NCI-H446 treated with DMSO at 0.1 percent for 48 hours (cell line): ENCODE measurements around the gene CD226.
A peak's percentile ranks its signal among the peaks of the same experiment; 100 is the strongest.
"Not testable (repeated sequence)": the region's sequence is repeated elsewhere in the genome, so short reads cannot be mapped to it uniquely, and the experiment has no call there.

Experiments
- DNase-seq: peaks from one replicate; lab custom pipeline; 2025; lab: John Stamatoyannopoulos, UW

Gene CD226

DNA sequence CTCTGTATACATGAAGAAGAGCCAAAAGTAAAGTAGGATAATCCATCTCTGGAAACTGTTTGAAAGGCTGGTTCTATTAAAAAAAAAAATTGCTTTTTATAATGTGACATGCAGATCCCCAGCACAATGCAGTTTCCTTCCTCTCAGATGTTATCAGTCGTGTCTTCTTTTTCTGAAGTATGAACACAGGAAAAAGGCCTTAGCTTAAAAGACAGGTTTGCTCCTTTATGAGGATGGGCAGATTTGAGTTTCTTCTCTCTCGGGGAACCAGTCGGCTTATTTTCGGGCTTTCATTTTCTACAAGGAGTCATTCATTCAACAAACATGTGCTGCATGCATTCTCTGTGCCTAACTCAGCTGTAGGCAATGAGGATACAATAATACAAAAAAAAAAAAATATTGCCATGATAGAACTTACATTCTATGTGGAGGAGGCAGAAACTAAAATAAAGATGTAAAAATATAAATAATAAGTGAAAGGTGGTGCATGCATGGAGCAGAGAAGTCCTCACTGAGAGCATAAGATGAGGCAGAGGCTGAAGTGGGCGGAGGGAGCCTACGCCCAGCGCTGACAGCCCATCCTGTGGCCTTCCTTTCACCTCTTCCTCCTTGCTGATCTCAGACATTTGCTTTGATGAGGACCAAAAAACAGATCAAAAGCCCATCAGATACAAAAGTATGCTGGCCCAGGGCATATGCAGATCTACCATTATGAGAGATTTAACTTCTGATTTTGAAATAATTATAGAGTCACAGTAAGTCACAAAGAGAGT is at the start of gene CD226:
TSS of gene CD226 (minus strand) at position 513 of the 773 bp plus-strand sequence. CDS start at position 46, 467 bp downstream.
- no peak for DNase-seq

DNA sequence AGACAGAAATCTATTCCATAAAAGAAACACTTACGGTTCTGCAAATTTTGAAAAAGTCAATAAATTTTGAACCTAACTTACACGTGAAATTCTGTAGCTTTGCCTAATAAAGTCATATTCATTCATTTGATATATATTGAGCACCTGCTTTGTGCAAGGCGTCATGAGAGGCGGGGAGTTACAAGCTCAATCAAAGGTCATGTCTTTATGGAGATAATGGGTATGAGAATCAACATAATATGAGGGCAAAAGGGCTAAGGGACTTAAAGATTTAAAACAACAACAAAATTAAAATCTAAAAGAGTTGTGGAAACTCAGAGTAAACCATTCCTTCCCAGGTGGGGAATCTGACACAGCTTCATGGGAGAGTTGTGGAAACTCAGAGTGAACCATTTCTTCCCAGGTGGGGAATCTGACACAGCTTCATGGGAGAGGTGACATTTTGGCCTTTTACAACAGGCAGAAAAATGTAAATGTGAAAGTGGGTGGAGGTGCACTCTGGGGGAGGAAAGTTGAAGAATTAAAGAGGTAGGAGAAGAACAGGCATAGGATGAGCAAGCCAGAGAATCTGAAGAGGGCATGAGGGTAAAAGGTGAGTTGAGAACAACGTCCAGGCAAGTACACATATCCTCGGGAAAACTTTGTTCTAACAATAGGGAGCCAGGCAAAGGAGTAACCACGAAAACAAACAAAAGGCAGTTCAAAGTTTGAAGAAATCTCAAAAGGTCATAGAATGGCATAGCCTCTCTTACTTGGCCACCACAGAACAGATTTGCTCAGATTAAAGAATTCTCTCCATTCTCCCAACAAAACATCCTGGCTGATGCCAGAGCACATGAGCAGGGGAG is 49.5 kb upstream of the CD226 start:
- no peak for DNase-seq

DNA sequence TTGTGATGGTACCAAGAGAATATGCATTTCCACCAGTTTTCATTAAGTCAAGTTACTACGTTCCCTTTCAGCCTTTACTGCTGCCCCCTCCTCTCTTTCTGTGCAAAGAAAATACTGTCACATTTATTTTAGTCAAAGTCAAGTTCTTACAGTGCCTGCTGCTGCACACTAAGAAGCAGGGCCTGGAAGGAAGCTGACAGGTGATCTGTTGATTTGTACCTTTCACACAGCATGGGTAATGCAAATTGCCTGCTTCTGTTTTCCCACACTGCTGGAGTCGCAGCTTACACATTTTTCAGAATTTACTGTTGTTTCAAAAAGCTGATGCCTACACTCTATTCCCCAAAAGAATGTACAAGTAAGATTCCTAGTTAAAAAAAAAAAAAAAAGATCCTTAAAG is 48.7 kb upstream of the CD226 start:
- no peak for DNase-seq

DNA sequence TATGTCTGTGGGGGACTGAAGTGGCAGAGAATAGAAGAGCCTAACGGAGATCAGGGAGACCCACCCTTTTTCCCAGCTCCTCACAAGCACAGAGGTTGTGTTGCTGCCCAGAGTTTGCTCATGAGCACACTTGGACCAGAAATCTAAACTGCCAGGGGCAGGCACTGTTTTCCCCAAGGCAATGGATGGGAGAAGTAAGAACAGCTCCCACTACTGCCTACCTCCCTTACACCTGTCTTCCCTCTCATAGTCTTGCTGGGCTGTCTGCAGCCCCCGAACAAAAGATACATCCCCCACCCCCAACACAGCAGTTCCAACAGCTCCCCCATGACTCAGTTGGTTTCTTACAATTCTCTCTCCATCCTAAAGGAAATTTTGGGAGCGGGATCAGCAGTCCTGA is 48.1 kb upstream of the CD226 start:
- DNase-seq: no peak

DNA sequence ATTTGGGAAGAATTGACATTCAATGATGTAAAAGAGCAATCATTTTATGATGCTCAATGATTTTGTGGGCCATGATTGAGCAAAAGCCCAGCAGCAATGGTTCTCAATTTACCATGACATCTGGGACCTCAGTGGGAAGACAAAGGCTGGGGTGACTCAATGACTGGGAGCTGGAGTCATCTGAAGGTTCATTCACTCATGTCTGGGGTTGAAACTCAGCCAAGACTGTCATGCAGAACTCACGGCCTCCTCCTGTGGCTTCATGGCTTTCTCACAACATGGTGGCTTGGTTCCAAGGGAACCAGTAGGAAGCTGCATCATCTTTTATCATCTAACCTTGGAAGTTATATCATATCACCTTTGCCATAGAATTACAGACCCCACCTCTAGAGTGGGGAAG is 45.1 kb upstream of the CD226 start:
- peak; percentile 87 for DNase-seq

DNA sequence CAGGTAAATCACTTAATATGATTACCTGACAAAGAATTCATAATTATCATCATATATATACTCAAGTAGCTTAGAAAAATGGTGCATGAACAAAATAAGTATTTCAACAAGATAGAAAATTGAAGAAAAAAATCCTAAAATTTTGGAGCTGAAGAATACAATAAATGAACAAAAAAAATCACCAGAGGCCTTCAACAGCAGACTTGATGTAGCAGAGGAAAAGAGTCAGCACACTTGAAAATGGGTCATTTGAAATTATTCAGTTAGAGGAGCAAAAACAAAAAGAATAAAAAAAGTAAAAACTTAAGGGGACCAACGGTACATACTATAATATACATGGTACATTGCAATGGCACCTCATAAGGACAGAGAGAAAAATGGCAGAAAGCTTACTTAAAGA is 40.2 kb upstream of the CD226 start:
- no peak for DNase-seq

DNA sequence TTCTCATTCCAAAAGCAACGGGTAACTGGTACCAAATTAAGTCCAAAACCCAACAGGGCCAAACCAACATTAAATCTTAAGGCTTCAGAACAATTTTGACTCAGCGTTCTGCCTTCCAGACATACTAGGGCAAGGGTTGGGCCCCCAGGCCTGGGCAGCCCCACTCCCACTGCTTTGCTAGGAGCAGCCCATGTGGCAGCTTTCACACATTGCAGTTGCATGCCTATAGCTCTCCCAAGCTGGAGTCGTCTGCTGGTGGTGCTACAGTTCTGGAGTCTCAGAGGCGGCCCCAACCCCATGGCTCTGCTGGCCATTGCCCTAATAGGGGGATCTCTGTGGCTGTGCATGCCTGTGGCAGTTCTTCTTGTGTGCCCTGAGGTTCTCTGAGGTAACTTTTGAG is 37.6 kb upstream of the CD226 start:
- no peak for DNase-seq

DNA sequence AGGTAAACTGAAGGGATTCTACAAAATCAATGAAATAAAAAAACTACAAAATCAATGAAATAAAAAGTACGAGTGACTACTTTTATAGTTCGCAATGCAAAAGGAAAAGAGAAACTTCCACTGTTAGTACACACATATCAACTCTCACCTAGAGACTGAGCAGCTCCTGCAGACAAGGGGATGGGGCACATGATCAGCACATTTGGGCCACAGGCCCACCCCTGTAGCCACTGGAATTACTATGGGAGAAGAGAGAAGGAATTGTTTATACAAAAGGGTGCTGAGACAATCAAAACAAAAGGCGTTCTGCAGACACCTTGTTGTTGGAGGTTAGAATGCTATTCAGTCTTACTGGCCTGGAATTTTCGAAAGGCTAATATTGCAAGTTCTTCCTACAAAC is 34.7 kb upstream of the CD226 start:
- DNase-seq: no peak

DNA sequence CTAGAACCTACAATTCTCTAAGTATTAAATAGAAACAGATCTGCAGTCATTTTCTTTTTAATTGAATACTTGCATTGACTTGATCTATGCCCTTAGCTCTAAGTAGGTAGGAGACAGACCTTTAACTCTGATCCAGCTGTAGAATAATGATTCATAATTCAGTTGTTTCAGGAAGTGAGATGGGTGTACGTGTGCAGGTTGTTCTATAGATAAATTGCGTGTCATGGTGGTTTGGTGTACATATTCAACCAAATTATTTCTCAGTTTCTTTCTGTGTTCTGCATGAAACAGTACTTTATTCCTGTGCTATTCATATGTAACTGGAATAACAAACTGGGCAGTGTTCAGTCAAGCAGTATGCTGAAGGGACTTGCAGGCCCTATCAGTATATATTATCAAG is 34.3 kb upstream of the CD226 start:
- DNase-seq: no peak

DNA sequence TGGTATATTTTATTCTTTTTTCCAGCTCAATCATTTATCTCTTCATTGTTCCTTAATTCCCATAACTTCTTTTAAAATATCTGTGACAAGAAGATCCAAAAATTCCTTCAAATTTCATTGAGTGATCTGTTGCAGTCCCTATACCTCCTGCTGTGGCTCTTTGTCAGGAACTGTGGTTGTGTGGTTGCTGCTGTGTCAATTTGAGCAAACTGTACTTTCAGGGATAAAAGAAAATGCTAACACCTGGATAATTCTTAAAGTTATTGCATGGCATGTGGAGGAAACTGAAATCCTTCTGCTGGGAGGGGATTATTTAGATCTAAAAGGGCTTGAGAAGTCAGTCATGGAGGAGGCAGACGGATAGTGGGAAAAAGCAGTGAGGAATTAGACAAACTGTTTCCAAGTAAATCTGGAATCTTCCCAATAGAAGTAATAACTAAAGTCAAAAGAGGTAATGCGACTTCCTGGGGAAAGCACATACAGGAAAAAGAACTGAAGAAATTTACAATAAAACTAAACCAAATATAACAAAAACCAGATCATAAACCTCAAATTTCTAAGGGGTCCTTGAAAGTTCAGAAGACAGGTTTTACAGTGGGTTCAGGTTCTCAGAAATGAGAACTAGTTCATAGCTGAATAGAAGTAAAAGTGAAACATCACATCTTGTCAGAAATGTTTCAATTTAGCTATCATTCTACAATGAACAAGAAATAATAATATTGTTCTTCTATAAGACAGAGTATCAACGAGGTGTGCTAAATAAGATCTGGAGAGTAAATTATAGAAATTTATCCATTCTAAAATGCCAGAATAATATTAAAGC is 33.5 kb upstream of the CD226 start:
- no peak for DNase-seq

DNA sequence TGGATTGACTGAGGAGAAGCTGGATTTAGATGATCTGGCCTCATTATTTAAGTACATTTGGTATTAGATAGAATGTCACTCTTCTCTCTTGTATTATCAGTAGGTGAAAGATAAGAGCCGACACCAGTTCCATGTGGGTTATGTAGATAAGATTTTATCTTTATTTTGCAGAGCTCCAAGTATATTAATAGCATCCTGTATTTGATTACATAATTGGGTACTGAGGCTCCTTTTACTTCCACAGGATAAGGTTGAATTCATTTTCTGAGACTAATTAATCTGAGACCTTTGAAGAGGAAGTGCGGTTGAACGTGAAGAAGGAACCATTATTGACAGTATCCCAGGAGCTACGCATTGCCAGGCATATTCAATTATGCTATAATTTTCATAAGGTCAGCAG is 32.8 kb upstream of the CD226 start:
- no peak for DNase-seq

DNA sequence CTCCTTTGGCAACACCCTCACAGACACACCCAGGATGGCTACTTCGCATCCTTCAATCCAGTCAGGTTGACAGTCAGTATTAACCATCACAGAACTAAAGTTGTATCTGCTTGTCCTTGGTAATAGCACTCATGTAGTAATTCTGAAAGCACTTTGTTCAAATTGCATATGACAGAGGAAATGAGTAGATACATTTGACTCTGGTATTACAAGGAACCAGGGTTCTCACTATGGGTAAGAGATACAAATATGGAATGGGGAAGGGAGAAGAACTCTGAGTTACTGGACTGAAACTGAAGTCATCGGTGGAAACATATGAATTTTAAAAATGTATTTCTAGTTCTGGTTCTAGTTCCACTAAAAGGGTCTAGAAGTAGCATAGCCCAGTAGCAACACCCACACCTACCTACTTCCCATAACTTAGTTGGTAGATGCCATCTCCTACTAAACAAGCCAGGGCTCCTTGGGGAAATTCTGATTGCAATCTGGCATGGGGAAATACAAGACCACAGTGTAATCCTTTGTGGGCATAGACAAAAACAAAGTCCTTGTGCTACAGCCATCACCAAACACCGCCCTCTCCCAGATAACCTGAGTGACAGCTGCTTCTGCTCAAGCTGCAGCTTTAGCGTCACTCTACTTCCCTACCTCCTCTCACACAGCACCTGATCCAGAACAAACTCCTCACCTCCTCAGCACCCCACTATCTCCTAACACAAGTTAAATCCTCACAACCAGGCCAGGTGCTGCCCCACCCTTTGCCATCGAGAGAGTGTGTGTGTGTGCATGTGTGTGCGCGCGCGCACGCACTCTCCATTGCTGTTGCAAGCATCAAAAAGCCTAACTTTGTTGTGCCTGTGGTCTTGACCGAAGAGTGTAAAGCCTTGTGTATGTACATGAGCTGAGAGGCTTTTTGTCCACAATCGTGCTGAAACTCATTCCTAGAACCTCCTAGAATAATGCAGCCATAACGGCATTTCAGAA is 31.4 kb upstream of the CD226 start:
- DNase-seq: no peak

DNA sequence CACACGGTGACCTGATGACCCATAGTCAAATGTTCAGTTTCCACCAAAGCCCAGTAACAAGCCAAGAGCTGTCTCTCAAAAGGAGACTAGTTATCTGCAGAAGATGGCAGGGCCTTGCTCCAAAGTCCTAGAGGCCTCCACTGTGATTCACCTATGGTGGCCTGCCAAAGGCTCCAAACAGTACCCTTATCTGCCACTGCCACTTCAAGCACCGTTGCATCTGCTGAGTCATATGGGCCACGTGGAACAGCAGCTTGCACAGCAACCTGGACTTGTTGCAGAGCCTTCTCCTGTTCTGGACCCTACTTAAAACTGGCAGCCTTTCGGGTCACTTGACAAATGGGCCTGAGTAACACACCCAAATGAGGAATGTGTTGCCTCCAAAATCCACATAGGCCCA is 27.6 kb upstream of the CD226 start:
- DNase-seq: not testable (repeated sequence)

DNA sequence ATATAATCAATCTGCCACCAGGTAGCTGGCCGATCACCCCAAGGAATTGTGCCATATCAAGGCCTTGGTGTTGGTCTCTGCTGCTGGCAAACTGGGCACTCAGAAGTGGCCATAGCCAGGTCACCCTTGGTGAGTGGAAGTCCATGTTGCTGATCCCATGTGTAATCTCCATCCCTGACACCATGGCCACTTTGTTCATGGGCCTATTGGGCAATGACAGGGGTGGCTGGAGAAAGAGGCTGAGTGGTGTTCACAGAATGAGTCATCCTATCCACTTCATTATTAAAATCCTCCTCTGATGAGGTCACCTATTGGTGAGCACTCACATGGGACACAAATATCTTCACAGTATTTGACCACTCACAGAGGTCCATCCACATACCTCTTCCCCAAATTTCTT is 26.7 kb upstream of the CD226 start:
- DNase-seq: no peak

DNA sequence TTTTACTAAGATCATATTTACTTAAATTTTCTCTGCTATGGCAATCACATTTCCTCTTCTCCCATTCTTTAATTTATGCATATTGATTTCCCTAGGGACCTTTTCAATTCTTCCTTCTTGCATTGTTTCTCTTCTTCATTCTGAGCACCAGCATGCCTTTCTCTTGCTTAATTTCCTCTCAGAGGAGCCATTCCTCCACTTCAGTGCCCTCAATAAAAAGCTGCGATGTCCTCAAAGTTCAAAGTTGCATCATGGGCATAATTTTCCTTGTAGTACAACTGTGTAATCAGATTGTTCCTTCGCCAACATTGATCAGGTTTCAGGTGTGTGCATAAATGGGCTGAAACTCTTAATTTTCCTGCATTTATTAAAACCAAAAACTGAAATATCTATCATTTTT is 21.8 kb upstream of the CD226 start:
- no peak for DNase-seq

DNA sequence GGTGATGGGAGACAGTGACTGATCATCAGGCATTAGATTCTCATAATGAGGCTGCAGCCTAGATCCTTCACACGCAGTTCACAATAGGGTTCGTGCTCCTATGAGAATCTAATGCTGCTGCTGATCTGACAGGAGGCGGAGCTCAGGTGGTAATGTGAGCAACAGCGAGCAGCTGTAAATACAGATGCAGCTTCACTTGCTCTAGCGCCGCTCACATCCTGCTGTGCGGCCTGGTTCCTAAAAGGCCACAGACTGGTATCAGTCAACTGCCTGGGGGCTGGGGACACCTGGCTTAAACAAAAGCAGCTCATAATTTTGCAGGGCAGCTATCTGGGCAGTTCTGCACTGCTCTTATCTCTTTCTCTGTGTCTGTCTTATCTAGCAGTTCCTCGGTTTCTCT is 20.4 kb upstream of the CD226 start:
- no peak for DNase-seq

DNA sequence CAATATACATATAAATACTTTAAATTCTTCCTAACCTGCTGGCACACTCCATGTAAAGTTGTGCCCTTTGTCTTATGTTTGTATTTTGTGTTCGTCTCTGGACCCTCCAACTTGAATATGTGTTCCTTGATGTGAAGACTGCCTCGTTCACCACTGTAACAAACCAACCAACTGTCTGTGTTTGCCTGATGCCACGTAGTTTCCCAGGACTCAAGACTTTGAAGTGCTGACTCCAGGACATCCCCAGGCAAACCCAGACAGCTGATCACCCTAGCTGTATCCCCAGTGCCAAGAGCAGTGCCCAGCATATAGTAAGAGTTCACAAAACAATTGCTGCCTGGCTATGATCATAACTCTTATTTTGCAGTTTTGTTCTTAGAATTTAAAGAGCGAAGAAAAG is 15.5 kb upstream of the CD226 start:
- DNase-seq: no peak

DNA sequence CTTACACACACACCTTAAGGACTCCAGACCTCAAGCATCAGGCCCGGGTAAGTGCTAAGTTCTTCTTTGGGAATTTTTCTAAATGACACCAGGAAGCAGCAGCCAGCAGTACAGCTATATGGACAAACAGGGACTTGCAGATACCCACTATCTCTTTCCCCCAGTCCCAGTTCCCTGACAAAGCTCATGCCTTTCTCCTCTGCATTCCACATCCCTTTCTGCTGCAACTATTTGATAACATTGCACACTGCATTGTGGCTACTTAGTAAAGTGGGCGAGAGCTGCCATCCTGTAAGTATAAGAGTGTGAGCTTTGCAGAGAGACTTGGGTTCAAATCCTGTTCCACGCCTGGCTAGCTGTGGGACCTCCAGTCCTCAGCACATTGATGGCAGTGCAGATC is 14.0 kb upstream of the CD226 start:
- DNase-seq: no peak

DNA sequence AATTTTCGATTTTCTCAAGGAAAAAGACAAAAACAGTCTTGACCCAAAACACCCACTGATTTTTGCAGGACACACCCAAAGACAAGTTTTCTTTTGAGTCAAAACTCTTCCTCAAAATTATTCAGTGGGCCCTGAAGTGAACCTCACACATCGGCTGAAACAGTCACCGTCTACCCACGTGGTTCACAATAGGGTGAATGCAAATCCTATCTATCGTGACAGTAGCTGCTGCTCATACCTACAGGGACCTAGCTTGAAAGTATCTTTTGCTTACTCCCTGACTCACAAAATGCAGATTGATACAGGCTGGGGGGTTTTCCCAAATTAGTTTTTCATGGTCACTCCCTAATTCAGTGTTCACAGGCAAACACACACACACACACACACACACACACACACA is 10.7 kb upstream of the CD226 start:
- DNase-seq: no peak

DNA sequence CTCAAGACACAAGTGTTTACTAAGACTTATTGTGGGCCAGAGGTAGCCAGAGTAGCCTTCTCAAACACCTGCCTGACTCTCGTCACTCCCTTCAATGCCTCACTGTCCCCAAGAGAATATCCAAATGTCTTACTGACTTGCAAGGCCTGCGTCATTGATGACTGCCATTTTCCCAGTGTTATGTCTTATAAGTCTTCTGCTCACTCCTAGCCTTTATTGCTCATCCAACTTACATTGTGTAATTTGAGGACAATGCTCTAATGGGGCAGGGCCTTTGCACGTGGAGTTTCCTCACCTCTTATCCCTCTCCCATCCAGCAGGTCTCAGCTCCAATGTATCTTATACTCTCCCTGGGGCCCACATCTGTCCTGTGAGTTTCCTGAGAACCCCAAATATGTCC is 10.1 kb upstream of the CD226 start:
- no peak for DNase-seq
